Erythroblast (primary cell): ENCODE measurements around the gene MATN4.

Experiments used
- GATA1 ChIP-seq: IDR thresholded peaks from 2 replicates; pipeline ENCODE4 v1.6.1; 2011; ENCODE audit warnings: low read depth, mild to moderate bottlenecking, control low read depth, low read length, moderate library complexity
- POLR2A ChIP-seq: IDR thresholded peaks from 2 replicates; pipeline ENCODE4 v1.6.1; 2011; ENCODE audit warnings: mild to moderate bottlenecking, low read length

DNA sequence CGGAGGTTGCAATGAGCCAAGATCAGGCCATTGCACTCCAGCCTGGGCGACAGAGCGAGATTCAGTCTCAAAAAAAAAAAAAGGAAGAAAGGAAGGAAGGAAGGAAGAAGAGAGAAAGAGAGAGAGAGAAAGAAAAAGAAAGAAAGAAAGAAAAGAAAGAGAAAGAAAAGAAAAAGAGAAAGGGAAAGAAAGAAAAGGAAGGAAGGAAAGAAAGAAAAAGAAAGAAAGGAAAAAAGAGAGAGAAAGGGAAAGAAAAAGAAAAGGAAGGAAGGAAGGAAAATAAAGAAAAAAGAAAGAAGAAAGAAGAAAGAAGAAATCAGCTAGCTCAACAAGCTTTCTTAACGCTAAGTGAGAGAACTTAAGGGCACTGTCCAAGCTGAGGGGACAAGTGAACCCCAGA is 7.6 kb upstream of the MATN4 start:
- TF ChIP-seq POLR2A (no peak), GATA1 (no peak)
